ENCODE results near the gene CPA2. TPM values are rescaled to one million over a fixed set of nuclear protein-coding genes. Genes with fewer than 3 reads are reported as not detected.

CPA2 gene
- total RNA-seq, 1 donor: not detected

GRCh38 chr7:130288829-130289228 lies 22.2 kb downstream of the CPA2 start:
- Histone ChIP-seq H3K9me3 (ENCODE audit: low read depth, low read length) (no peaks in the 10 kb centered on the region), H3K4me1 (ENCODE audit: insufficient read depth, low read length) (no peaks in the 10 kb centered on the region), H3K27me3 (ENCODE audit: insufficient read depth, low read length) (no peaks in the 10 kb centered on the region), H3K4me3 (ENCODE audit: low read length) (no peak overlapping the region)

DNA sequence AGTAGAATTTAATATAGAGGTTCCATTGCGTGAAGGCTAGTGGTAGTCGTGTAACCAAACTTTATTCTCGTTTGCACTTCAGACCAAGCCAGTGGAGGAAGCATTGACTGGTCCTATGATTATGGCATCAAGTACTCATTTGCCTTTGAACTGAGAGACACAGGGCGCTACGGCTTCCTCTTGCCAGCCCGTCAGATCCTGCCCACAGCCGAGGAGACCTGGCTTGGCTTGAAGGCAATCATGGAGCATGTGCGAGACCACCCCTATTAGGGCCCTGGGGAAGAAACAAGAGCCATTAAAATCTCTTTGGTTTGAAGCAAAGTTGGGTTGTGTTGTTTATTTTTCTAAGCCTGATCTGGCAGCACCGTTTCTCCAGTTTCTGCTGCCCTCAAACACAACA lies 22.8 kb downstream of the CPA2 start:
- no peaks in the 10 kb centered on the region for H3K27me3 ChIP-seq (ENCODE audit: insufficient read depth, low read length)
- H3K4me1 ChIP-seq (ENCODE audit: insufficient read depth, low read length): no peaks in the 10 kb centered on the region
- no peaks in the 10 kb centered on the region for H3K9me3 ChIP-seq (ENCODE audit: low read depth, low read length)
- no peak overlapping the region for H3K4me3 ChIP-seq (ENCODE audit: low read length)

DNA sequence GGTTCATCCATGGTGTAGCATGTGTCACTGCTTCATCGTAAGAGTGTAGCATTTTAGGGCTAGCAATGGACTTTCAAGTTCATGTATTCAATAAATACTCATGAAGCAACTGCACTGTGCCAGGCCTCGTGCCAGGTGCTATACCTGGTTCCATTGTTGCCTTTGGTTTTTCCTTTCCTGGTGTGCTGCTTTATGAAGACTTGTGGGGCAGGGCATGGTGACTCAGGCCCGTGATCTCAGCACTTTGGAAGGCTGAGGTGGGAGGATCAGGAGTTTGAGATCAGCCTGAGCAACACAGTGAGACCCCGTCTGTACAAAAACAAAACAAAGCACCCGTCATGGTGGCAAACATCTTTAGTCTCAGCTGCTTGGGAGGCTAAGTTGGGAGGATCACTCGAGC lies 24.1 kb downstream of the CPA2 start:
- Histone ChIP-seq H3K27me3 (ENCODE audit: insufficient read depth, low read length) (no peaks in the 10 kb centered on the region), H3K4me1 (ENCODE audit: insufficient read depth, low read length) (no peaks in the 10 kb centered on the region), H3K9me3 (ENCODE audit: low read depth, low read length) (no peaks in the 10 kb centered on the region), H3K4me3 (ENCODE audit: low read length) (no peak overlapping the region)

GRCh38 chr7:130292682-130293257 lies 26.1 kb downstream of the CPA2 start, which contains the start of gene CPA4:
CPA4 (plus strand) TSS chr7:130293161; CDS start chr7:130293181, 20 bp downstream.
- H3K9me3 ChIP-seq (ENCODE audit: low read depth, low read length): no peaks in the 10 kb centered on the region
- no peaks in the 10 kb centered on the region for H3K4me1 ChIP-seq (ENCODE audit: insufficient read depth, low read length)
- no peaks in the 10 kb centered on the region for H3K27me3 ChIP-seq (ENCODE audit: insufficient read depth, low read length)
- no peak within 1 kb of the TSS for H3K4me3 ChIP-seq (ENCODE audit: low read length)

GRCh38 chr7:130293521-130293920 lies 26.9 kb downstream of the CPA2 start:
- Histone ChIP-seq H3K27me3 (ENCODE audit: insufficient read depth, low read length) (no peaks in the 10 kb centered on the region), H3K9me3 (ENCODE audit: low read depth, low read length) (no peaks in the 10 kb centered on the region), H3K4me3 (ENCODE audit: low read length) (no peak overlapping the region), H3K4me1 (ENCODE audit: insufficient read depth, low read length) (no peaks in the 10 kb centered on the region)

DNA sequence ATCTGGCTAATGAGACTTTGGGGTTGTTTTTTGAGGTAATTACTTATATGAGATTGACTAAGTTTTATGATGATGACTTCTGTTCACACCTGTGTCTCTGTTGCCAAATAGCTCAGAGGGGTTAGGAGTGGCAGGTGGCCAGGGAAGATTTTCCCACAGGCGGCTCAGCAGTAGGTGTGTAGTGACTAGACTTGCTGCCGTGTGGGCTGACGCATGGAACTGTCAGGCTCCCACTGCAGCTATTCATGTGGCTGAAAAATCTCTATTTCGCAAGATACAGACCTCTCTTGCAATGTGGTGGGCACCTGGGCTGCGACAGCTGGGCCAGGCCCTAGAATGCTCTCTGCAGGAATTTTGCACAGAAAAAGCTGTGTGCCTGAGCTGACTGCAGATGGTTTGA lies 27.7 kb downstream of the CPA2 start:
- Histone ChIP-seq H3K4me3 (ENCODE audit: low read length) (no peak overlapping the region), H3K9me3 (ENCODE audit: low read depth, low read length) (no peaks in the 10 kb centered on the region), H3K4me1 (ENCODE audit: insufficient read depth, low read length) (no peaks in the 10 kb centered on the region), H3K27me3 (ENCODE audit: insufficient read depth, low read length) (no peaks in the 10 kb centered on the region)

GRCh38 chr7:130296221-130296951 lies 29.7 kb downstream of the CPA2 start:
- H3K27me3 ChIP-seq (ENCODE audit: insufficient read depth, low read length): no peaks in the 10 kb centered on the region
- H3K4me3 ChIP-seq (ENCODE audit: low read length): no peak overlapping the region
- H3K9me3 ChIP-seq (ENCODE audit: low read depth, low read length): no peaks in the 10 kb centered on the region
- no peaks in the 10 kb centered on the region for H3K4me1 ChIP-seq (ENCODE audit: insufficient read depth, low read length)

- H3K9me3 ChIP-seq (ENCODE audit: low read depth, low read length): no peaks in the 10 kb centered on the region
- no peak overlapping the region for H3K4me3 ChIP-seq (ENCODE audit: low read length)
- no peaks in the 10 kb centered on the region for H3K4me1 ChIP-seq (ENCODE audit: insufficient read depth, low read length)
- H3K27me3 ChIP-seq (ENCODE audit: insufficient read depth, low read length): no peaks in the 10 kb centered on the region
Observed at GRCh38 chr7:130297628-130298543, 31.2 kb downstream of the CPA2 start.

DNA sequence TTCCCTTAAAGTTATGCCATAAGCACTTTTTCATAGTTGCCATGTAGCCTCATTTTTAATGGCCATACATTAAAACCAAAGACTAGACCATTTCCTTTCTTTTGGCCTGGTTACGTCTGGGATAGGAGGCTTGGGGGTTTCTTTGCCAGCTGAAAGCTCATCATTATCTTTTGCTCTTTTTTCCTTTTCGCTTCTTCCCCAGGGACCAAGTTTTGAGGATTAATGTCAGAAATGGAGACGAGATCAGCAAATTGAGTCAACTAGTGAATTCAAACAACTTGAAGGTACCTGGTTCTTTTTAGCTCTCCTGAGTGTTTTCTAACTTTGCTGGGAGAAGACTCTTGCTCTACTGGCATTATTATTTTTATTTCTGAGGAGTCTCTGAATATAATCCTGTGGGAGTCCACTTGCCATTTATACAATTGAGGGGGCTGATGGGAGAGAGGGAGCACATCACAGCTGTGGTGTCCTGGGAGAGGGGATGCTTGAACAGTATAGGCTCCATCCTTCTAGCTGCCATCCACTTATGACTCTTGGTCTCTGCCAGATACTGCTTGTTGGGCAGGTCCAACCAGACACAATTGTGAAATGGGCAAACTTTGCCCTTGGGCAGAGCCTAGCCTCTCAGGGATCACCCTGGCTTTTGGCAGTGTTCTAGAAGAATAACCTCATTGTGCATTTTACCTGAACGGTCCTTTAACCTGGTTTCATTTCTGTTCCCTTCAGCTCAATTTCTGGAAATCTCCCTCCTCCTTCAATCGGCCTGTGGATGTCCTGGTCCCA lies 32.1 kb downstream of the CPA2 start:
- Histone ChIP-seq H3K4me3 (ENCODE audit: low read length) (no peak overlapping the region), H3K9me3 (ENCODE audit: low read depth, low read length) (no peaks in the 10 kb centered on the region), H3K27me3 (ENCODE audit: insufficient read depth, low read length) (no peaks in the 10 kb centered on the region), H3K4me1 (ENCODE audit: insufficient read depth, low read length) (no peaks in the 10 kb centered on the region)

DNA sequence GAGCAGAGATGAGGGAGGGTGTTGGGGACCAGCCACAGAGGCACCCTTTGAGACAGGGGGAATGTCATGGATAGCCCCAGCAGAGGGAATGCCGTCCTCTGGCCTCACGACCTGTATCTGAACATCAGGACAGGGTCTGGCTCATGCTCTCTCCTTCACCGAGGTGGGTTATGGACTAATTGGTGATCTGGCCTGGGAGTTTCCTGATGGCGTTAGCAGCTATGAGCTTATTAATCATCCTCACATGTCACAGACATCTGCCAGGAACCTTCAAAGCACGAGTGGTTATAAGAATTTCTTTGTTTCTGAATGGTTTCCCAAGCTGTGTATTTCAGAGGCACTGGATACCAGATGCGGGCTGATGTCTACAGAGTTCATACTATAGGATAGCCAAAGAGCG lies 33.2 kb downstream of the CPA2 start:
- no peak overlapping the region for H3K4me3 ChIP-seq (ENCODE audit: low read length)
- no peaks in the 10 kb centered on the region for H3K9me3 ChIP-seq (ENCODE audit: low read depth, low read length)
- no peaks in the 10 kb centered on the region for H3K4me1 ChIP-seq (ENCODE audit: insufficient read depth, low read length)
- no peaks in the 10 kb centered on the region for H3K27me3 ChIP-seq (ENCODE audit: insufficient read depth, low read length)

GRCh38 chr7:130301501-130302020 lies 34.9 kb downstream of the CPA2 start:
- H3K9me3 ChIP-seq (ENCODE audit: low read depth, low read length): no peaks in the 10 kb centered on the region
- H3K27me3 ChIP-seq (ENCODE audit: insufficient read depth, low read length): no peaks in the 10 kb centered on the region
- no peak overlapping the region for H3K4me3 ChIP-seq (ENCODE audit: low read length)
- H3K4me1 ChIP-seq (ENCODE audit: insufficient read depth, low read length): no peaks in the 10 kb centered on the region

DNA sequence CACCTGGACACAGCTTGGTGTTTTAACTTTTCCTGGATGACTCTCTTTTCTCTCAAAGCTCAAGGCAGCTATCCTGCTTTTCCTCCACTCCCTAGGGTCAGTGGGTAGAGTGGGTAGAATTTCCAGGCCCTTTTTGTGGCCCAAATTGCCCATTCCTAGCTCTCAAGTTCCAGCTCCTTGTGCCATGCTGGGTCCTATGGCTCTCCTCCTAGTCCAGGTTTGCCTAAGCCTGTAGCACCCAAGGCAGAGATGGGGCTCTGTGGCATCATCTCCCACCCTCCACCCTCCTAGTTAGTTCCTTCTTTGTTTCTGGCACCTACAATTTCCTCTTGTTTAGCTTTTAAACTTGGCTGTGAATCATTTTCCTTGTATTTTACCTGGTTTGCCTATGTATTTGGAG lies 36.0 kb downstream of the CPA2 start:
- no peaks in the 10 kb centered on the region for H3K9me3 ChIP-seq (ENCODE audit: low read depth, low read length)
- H3K4me3 ChIP-seq (ENCODE audit: low read length): no peak overlapping the region
- no peaks in the 10 kb centered on the region for H3K27me3 ChIP-seq (ENCODE audit: insufficient read depth, low read length)
- no peaks in the 10 kb centered on the region for H3K4me1 ChIP-seq (ENCODE audit: insufficient read depth, low read length)

- no peaks in the 10 kb centered on the region for H3K27me3 ChIP-seq (ENCODE audit: insufficient read depth, low read length)
- H3K4me3 ChIP-seq (ENCODE audit: low read length): no peak overlapping the region
- H3K9me3 ChIP-seq (ENCODE audit: low read depth, low read length): no peaks in the 10 kb centered on the region
- H3K4me1 ChIP-seq (ENCODE audit: insufficient read depth, low read length): no peaks in the 10 kb centered on the region
Observed at GRCh38 chr7:130303127-130303526, 36.5 kb downstream of the CPA2 start.

GRCh38 chr7:130303551-130303950 lies 36.9 kb downstream of the CPA2 start:
- no peaks in the 10 kb centered on the region for H3K9me3 ChIP-seq (ENCODE audit: low read depth, low read length)
- no peaks in the 10 kb centered on the region for H3K4me1 ChIP-seq (ENCODE audit: insufficient read depth, low read length)
- no peaks in the 10 kb centered on the region for H3K27me3 ChIP-seq (ENCODE audit: insufficient read depth, low read length)
- H3K4me3 ChIP-seq (ENCODE audit: low read length): no peak overlapping the region

Data from mononuclear cell (primary cell).